Astrocyte (in vitro differentiated cells and primary cell): ENCODE measurements around the gene PRKCH. TPM values are rescaled to one million over a fixed set of nuclear protein-coding genes. Genes with fewer than 3 reads are reported as not detected.

Experiments
- DNase-seq: peaks from one replicate; pipeline ENCODE4 v3.0.0-alpha.2; 2010; ENCODE audit warnings: low read depth
- FAIRE-seq: peaks from 2 replicates; lab custom pipeline; 2011; peaks lifted over from hg19 to GRCh38; lab: Jason Lieb, UNC
- H2AFZ ChIP-seq: 2 replicates; pipeline ENCODE4 v1.6.0; 2012; ENCODE audit warnings: low read depth, low read length, inconsistent platforms
- H3K27ac ChIP-seq: 2 replicates; pipeline ENCODE4 v1.5.1; 2011; ENCODE audit warnings: low read depth, low read length, inconsistent platforms
- H3K27me3 ChIP-seq: 2 replicates; pipeline ENCODE4 v1.6.0; 2011; ENCODE audit warnings: low read length, inconsistent platforms; ENCODE audit not compliant: insufficient read depth
- H3K36me3 ChIP-seq: 2 replicates; pipeline ENCODE4 v1.5.1; 2011; ENCODE audit warnings: low read length, inconsistent platforms; ENCODE audit not compliant: insufficient read depth
- H3K4me1 ChIP-seq: 2 replicates; pipeline ENCODE4 v1.5.1; 2011; ENCODE audit warnings: low read length, inconsistent platforms; ENCODE audit not compliant: insufficient read depth
- H3K4me2 ChIP-seq: 2 replicates; pipeline ENCODE4 v1.6.0; 2012; ENCODE audit warnings: low read length, inconsistent platforms
- H3K4me3 ChIP-seq: 2 replicates; pipeline ENCODE4 v1.5.1; 2011; ENCODE audit warnings: low read depth, mild to moderate bottlenecking, low read length, inconsistent platforms; ENCODE audit not compliant: insufficient read depth
- H3K79me2 ChIP-seq: 2 replicates; pipeline ENCODE4 v1.6.0; 2012; ENCODE audit warnings: mild to moderate bottlenecking, low read length, inconsistent platforms; ENCODE audit not compliant: insufficient read depth
- H3K9ac ChIP-seq: 2 replicates; pipeline ENCODE4 v1.6.0; 2012; ENCODE audit warnings: mild to moderate bottlenecking, low read length, inconsistent platforms
- H3K9me3 ChIP-seq: 2 replicates; pipeline ENCODE4 v1.5.1; 2012; ENCODE audit warnings: low read depth, mild to moderate bottlenecking, low read length, inconsistent platforms; ENCODE audit not compliant: insufficient read depth
- H4K20me1 ChIP-seq: 2 replicates; pipeline ENCODE4 v1.6.0; 2012; ENCODE audit warnings: low read length, inconsistent platforms; ENCODE audit not compliant: insufficient read depth
- H3K27ac Mint-ChIP-seq: one replicate; pipeline ENCODE4 v1.8.0; 2021; ENCODE audit warnings: mild to moderate bottlenecking, mixed read lengths; ENCODE audit not compliant: unreplicated experiment
- H3K27me3 Mint-ChIP-seq: one replicate; pipeline ENCODE4 v1.8.0; 2021; ENCODE audit warnings: low read depth, mixed read lengths; ENCODE audit not compliant: unreplicated experiment
- H3K36me3 Mint-ChIP-seq: one replicate; pipeline ENCODE4 v1.8.0; 2021; ENCODE audit warnings: low read depth, mixed read lengths; ENCODE audit not compliant: unreplicated experiment
- H3K4me1 Mint-ChIP-seq: one replicate; pipeline ENCODE4 v1.8.0; 2021; ENCODE audit warnings: low read depth, mixed read lengths; ENCODE audit not compliant: unreplicated experiment
- H3K4me3 Mint-ChIP-seq: one replicate; pipeline ENCODE4 v1.8.0; 2021; ENCODE audit warnings: mild to moderate bottlenecking, moderate library complexity, mixed read lengths; ENCODE audit not compliant: unreplicated experiment
- H3K9me3 Mint-ChIP-seq: one replicate; pipeline ENCODE4 v1.8.0; 2021; ENCODE audit warnings: mild to moderate bottlenecking, mixed read lengths; ENCODE audit not compliant: unreplicated experiment
- EZH2 ChIP-seq: IDR thresholded peaks from 2 replicates; pipeline ENCODE4 v1.6.1; 2012; ENCODE audit warnings: mild to moderate bottlenecking, low read length, inconsistent platforms; ENCODE audit not compliant: insufficient read depth
- total RNA-seq: library from RNA; stranded (reverse); gene quantifications from 2 replicates; pipeline ENCODE4 v1.2.1, GENCODE V29; 2021
- TF ChIP-seq, protein P1 (sequence below): IDR thresholded peaks from 2 replicates; pipeline ENCODE4 v1.5.1; 2011; ENCODE audit warnings: low read depth, mild to moderate bottlenecking, inconsistent platforms, low read length, moderate library complexity; ENCODE audit not compliant: insufficient read depth

PRKCH gene
- total RNA-seq, 1 donor from 2014 or later = 6.0 TPM

- H3K27me3 ChIP-seq = no peaks in the 10 kb centered on the region
- H3K4me3 Mint-ChIP-seq = no peak overlapping the region
- TF ChIP-seq, protein P1, sequence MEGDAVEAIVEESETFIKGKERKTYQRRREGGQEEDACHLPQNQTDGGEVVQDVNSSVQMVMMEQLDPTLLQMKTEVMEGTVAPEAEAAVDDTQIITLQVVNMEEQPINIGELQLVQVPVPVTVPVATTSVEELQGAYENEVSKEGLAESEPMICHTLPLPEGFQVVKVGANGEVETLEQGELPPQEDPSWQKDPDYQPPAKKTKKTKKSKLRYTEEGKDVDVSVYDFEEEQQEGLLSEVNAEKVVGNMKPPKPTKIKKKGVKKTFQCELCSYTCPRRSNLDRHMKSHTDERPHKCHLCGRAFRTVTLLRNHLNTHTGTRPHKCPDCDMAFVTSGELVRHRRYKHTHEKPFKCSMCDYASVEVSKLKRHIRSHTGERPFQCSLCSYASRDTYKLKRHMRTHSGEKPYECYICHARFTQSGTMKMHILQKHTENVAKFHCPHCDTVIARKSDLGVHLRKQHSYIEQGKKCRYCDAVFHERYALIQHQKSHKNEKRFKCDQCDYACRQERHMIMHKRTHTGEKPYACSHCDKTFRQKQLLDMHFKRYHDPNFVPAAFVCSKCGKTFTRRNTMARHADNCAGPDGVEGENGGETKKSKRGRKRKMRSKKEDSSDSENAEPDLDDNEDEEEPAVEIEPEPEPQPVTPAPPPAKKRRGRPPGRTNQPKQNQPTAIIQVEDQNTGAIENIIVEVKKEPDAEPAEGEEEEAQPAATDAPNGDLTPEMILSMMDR = no peak
- no peak for TF ChIP-seq EZH2
- H3K27me3 Mint-ChIP-seq = no peaks in the 10 kb centered on the region
- H3K9me3 ChIP-seq = no peaks in the 10 kb centered on the region
- peaks cover 4% of the 10 kb centered on the region for H3K9me3 Mint-ChIP-seq
- no peaks in the 10 kb centered on the region for H4K20me1 ChIP-seq
- FAIRE-seq (no peak), DNase-seq (no peak)
- H2AFZ ChIP-seq = no peak overlapping the region
- H3K36me3 Mint-ChIP-seq = no peaks in the 10 kb centered on the region
- H3K9ac ChIP-seq = no peak overlapping the region
- peaks cover 12% of the 10 kb centered on the region for H3K4me1 Mint-ChIP-seq
- no peak overlapping the region for H3K4me3 ChIP-seq
- no peak overlapping the region for H3K27ac Mint-ChIP-seq
- H3K4me2 ChIP-seq = no peak overlapping the region
- no peaks in the 10 kb centered on the region for H3K36me3 ChIP-seq
- H3K27ac ChIP-seq = no peak overlapping the region
- no peaks in the 10 kb centered on the region for H3K79me2 ChIP-seq
- H3K4me1 ChIP-seq = no peaks in the 10 kb centered on the region
These were observed 26.6 kb downstream of the PRKCH start for GRCh38 chr14:61347826-61348443.

DNA sequence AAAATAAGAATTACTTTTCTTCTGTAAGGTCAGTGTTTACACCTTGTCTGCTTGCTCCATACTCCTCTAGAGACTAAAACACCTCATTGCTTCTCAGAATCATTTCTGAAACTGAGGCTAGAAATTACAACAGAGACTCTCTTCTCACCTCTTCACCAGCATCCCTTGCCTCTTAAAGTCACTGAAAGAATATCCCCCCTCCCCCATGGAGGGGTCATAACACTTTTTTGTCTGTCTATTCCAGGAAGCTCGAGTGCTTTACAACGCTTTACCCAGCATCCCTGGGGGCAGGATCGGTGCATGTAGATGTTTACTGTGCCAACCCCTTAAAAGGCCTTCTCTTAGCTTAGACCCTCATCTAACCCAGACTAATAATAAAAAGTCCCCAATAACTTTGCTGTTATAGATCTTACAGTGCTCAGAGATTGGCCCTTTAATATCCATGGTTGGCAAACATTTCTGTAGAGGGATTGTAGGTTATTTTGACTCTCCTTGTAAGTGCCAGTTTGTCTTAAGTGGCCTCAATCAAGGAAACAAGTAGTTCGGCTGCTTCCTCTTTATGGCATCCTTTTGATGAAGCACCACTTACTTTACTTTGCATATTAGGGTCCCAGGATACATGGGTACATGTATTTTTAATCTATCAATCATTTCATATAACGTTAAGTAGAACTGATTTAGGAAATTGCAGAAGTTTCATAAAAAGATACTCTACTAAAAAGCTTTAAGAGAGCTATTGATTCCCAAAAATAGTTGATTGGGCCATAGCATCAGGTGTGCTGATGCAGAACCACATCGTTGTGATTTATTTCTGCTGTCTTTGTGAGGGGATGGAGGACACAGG lies 29.3 kb downstream of the PRKCH start:
- Mint-ChIP-seq H3K36me3 (no peaks in the 10 kb centered on the region), H3K27ac (no peak overlapping the region), H3K9me3 (peaks cover 4% of the 10 kb centered on the region), H3K4me1 (peaks cover 14% of the 10 kb centered on the region), H3K4me3 (no peak overlapping the region), H3K27me3 (no peaks in the 10 kb centered on the region)
- Histone ChIP-seq H3K9me3 (no peaks in the 10 kb centered on the region), H3K4me2 (no peak overlapping the region), H3K79me2 (no peaks in the 10 kb centered on the region), H3K4me3 (no peak overlapping the region), H3K9ac (no peak overlapping the region), H3K27me3 (no peaks in the 10 kb centered on the region), H3K27ac (no peak overlapping the region), H3K36me3 (no peaks in the 10 kb centered on the region), H4K20me1 (no peaks in the 10 kb centered on the region), H3K4me1 (peaks cover 1% of the 10 kb centered on the region), H2AFZ (no peak overlapping the region)
- DNase-seq (no peak), FAIRE-seq (no peak)
- TF ChIP-seq, protein P1 = no peak
- no peak for TF ChIP-seq EZH2

DNA sequence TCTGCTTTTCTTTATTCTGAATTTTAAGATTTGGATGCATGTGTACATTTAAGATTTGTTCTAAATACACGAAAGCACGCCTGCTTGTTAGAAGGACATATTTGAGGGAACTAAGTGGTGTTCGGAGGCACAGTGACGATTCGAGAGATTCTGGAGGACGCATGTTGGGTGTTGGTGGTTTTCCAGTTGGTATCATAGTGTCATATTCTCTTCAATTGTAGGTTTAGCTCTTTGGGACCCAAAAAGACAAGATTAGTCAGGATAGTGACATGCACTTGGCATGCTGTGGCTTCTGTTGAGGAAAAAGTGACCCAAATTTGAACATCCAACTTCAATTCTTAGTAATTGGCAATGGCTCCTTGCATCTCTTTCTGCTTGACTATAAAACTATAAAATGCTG lies 30.1 kb downstream of the PRKCH start:
- H3K36me3 Mint-ChIP-seq = no peaks in the 10 kb centered on the region
- TF ChIP-seq, protein P1 = no peak
- TF ChIP-seq EZH2 = no peak
- no peak overlapping the region for H3K4me3 Mint-ChIP-seq
- H2AFZ ChIP-seq = no peak overlapping the region
- H3K4me1 Mint-ChIP-seq = peaks cover 22% of the 10 kb centered on the region
- H3K27me3 Mint-ChIP-seq = no peaks in the 10 kb centered on the region
- H3K4me2 ChIP-seq = no peak overlapping the region
- no peaks in the 10 kb centered on the region for H3K27me3 ChIP-seq
- no peaks in the 10 kb centered on the region for H4K20me1 ChIP-seq
- no peaks in the 10 kb centered on the region for H3K36me3 ChIP-seq
- H3K27ac Mint-ChIP-seq = no peak overlapping the region
- no peak overlapping the region for H3K9ac ChIP-seq
- H3K9me3 Mint-ChIP-seq = peaks cover 4% of the 10 kb centered on the region
- peaks cover 8% of the 10 kb centered on the region for H3K4me1 ChIP-seq
- no peak overlapping the region for H3K27ac ChIP-seq
- H3K9me3 ChIP-seq = no peaks in the 10 kb centered on the region
- H3K79me2 ChIP-seq = no peaks in the 10 kb centered on the region
- H3K4me3 ChIP-seq = no peak overlapping the region
- FAIRE-seq (no peak), DNase-seq (no peak)
